GM18520 (cell line): ENCODE measurements around the gene PFDN1.

Experiments
- ATAC-seq: cut with Tn5 transposase; IDR thresholded peaks from one replicate; pipeline ENCODE4 v1.9.1; 2021; ENCODE audit not compliant: unreplicated experiment

The PFDN1 gene

DNA sequence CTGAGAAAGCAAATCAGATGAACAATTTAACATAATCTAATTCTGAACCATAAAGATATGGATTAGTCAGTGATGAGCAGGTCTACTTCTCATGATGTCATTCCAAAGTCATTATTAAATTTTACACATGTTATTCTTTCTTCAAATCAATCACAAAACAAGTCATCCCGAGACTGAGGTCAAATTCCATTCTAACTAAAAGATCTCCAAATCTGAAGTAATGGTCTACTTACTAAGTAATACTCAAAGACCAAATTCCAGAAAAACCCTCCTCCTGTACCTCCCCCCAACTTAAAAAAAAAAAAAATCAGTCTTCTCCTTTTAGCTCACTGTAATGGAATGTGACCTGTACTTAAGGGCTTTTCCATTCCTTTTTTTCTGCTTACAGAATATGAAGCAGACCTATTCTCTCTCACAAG lies 4.7 kb downstream of the PFDN1 start:
- no peak for ATAC-seq

DNA sequence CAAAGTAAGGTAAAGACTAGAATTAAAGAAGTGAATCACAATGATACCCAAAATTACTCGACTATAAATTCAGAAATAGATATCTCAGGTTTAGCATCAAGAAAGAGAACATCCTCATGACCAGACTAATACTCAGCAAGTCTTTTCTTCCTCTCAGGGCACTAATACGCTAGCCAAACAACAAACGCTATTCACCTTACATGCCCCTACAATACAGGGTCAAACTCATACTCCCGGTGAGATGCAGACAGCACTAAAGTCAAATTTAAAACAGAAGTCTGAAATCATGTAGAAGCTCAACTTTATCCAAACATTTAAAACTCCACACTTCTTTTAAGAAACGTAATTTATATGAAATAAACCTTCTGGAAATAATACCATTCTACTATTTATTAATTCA lies 5.6 kb downstream of the PFDN1 start:
- no peak for ATAC-seq

DNA sequence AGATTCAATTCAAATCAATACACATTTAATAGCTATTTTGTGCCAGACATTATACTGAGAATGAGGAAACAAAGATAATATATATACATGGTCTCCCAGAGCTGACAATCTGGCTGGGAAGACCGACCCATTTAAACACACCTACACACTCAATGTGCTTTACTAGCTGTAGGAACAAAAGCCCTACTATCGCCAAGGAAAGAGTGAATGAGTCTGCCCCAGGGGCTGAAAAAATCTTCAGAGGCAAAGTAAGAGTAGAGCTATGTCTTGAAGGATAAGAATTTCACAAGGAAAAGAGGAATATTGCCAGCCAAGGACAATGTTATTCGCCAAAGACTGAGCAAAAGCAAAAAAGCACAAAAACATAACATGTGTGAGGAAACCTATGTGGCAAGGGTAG lies 6.6 kb downstream of the PFDN1 start:
- no peak for ATAC-seq

- ATAC-seq, result no peak
These were observed 7.5 kb downstream of the PFDN1 start for GRCh38 chr5:140295414-140295813.

DNA sequence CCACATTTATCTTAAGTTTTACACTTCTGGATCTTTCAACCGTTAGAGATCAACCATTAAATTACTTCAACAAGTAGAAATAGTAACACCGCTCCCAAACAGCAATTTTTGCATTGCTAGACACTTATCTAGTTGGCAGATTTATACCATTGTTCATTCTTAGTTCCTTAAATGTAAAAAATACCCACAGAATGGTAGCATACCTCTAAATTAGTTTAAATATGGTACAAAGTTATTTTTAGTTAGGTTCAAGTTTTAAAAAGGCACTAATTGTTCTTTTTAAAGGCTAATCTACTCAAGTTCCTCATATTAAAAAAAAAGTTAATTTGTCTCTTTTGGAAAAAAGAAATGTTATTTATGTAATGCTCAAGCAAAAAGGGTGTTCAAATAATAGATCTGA lies 8.1 kb downstream of the PFDN1 start:
- no peak for ATAC-seq

DNA sequence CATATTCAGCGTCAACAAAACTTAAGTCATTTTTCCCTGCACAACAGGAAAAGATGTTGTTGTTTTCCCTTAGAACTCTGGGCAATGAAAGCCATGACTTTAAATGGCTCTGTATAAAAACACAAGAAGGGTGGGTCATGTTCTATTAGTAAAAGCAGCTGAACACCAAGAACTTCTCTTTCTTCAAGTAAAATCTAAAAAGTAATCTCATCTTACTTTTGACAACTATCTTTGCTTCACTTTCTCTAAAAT lies 9.1 kb downstream of the PFDN1 start:
- no peak for ATAC-seq

DNA sequence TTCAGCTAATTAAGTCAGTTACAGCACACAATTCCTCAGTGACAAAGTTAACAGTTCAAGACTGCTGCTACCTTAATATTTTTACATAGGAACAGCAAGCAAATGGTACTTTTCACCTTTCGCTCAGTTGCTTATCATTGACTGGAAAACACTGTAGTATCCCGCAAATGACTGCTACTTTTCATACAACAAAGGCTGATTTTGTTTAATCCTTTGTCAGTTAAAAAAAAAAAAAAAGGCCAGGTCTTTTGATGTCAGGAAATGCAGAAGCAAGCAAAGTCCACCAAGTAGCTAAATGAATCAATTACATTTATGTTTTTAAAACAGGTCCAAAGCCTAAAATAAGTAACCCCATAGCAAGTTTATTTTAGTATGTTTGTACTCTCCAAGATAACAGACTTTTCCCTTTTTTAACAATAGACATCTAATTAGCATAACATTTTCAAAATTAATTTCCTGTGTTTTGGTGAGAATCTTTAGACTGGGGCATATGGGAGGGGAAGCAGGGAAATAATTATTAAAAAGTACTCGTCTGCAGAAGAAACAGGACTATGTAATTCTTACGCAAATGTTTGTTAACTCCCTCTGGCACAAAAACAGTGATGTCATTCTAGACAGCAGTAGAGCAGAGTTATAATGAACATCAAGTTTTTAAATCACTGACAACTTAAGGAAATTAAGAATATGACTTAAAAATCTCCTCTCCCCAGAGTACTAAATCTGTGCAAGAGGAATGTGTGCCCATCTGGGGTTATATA lies 9.6 kb downstream of the PFDN1 start:
- ATAC-seq, result no peak

DNA sequence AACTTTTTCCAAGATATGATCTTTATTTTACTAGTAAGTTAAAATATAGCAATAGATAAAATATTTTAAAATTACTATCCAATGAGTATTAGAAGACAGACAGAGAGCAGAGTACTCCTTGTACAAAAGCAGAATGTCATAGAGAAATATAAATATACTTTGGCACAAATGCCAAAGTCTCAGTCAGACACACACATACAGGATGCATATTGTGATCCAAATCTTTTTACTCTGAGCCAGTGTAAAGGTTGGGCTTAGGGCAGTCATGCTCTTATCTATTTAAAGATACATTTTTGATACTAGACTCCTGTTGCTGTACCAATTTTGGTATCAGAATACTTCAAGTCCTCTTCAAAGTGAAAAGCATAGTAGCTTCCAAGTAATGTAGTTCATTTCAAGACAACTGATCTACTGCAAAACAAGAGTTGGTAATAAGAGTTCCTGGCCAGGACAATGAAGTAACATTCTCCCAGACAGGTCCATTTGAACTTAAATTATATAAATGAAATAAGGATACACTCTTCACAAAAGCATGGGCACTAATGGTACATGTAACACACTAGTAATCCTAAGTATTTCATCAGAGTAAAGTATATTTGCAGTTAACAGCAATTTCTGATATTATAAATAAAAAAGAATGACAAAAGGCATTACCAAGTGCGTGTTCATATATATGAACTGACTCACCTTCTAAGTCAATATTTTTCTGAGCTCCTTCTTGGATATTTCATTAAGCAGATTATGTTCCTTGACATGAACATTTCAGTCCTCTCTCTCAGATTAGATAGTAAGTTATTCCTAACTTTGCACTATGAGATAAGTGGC lies 10.5 kb downstream of the PFDN1 start:
- ATAC-seq, result no peak

GRCh38 chr5:140287801-140288521 lies 14.9 kb downstream of the PFDN1 start:
- ATAC-seq, result no peak

GRCh38 chr5:140286424-140286823 lies 16.5 kb downstream of the PFDN1 start:
- ATAC-seq, result no peak

DNA sequence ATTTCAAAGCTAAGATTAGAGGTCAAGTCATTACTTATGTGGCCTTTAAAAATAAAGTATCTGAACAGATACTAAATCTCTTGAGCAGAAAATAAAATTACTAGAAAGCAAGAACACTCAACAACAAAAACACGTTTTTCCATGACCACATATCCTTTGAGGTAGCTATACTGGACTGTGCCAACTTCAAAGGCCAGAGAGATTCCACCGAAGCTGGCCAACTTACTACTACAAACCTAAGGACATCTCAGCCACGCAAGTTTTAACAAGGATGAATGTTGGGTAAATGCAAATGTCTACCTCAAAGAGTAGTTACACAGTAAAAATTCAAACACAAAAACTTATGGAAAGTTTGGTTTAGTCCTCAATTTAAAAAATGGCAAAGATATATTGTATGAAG lies 18.9 kb downstream of the PFDN1 start:
- no peak for ATAC-seq

GRCh38 chr5:140282266-140282665 lies 20.6 kb downstream of the PFDN1 start:
- ATAC-seq, result no peak

- ATAC-seq, result no peak
These were observed 27.1 kb downstream of the PFDN1 start for GRCh38 chr5:140275837-140276236.

GRCh38 chr5:140273401-140273877 lies 29.5 kb downstream of the PFDN1 start:
- no peak for ATAC-seq

DNA sequence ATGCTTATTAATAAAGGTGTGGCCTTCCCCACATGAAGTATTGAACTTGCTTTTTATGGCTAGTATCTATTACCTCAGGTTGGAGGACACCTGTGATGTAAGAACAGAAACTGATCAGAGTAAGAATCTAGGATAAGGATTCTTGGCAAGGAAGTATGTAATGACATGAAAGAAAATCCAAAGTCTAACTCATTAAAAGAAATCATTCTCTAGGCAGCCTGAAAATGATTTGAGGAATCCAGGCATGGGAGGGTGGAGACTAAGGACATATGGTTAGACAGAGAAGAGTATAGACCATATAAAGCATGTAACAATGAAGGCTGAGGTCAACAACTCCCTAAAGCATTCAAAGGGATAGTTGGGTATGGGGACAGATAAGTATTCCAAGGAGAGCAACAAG lies 32.9 kb downstream of the PFDN1 start:
- ATAC-seq, result no peak

DNA sequence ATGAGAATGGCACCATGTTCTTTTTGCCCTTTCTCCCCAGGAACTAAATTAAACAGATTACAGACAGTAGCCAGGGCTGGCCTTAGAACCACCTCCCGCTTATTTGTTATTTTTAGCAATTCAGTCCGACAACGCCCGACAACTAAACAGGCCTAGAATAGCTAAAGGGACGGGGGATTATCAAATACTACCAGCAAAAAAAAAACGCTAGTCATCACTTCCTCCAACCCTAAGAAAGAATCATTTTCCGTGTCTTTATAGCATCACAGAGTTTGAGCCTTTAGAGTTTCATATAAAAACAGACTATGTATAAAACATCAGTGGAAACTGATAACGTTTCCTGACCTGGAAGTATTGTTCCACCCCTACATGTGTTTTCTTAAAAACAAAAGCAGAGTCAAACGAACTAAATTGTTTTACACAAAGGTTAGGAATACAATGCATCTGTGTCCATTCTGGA lies 35.3 kb downstream of the PFDN1 start:
- ATAC-seq, result no peak

- no peak for ATAC-seq
These were observed 35.7 kb downstream of the PFDN1 start for GRCh38 chr5:140267201-140267540.

DNA sequence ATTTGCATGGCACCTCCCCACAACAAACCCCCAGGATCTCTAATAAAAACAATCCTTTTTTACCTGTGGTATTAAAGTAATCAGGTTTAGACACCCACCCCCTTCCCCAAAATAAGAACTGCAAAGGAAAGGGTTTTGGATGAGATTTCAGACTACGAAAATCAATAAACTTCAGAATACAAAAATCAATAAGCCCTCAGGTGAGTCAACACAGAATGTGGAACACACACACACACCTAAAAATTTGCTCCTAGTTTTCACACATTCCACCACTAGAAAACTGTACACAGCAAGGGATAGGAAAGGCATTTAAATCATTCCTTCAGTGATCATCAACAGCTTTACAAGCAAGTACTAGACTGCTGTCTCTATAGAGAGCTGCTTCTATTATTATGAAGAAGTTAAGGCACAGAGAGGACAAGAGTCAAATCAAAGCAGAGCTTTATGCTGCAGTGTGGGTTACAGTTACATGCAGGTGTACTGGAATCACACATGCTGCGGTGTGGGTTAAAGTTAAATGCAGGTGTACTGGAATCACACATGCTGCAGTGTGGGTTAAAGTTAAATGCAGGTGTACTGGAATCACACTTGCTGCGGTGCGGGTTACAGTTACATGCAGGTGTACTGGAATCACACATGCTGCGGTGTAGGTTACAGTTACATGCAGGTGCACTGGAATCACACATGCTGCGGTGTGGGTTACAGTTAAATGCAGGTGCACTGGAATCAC lies 36.3 kb downstream of the PFDN1 start:
- ATAC-seq, result no peak

DNA sequence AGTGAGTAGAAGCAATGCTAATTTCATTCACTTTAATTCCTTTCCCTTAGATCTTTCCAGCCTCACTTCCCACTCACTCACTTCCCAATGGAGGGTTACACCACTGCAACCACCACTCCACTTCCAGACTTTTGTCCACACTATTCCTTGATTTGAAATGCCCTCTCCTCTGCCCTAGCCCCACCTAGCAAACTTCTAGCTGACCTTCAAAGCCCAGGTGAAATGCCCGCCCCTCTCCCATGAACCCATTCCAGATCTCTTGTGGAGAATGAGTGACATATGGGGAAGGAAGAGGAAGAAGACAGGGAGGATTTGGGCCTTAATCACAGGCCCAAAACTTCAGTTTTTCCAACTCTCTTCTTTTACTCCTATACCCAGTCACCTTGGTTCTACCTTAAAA lies 37.1 kb downstream of the PFDN1 start:
- ATAC-seq, result no peak

DNA sequence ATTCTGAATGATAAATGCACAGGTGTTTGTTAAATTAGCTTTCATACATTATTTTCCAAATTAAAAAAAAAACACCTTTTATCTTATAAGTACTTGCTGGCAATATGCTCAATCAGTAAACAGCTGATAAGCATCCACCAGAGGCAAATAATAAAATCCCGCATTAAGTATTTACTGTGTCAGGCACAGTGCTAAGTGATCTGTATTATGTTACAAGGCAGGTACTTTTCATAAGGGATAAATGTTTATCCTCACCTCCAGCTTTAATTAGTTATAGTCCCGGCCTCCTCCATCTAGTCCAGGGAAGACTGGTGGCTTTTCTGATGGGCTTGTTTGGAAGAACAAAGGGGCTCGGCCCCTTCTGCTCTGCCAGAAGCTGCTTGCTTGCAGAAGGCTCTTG lies 40.1 kb downstream of the PFDN1 start:
- no peak for ATAC-seq

DNA sequence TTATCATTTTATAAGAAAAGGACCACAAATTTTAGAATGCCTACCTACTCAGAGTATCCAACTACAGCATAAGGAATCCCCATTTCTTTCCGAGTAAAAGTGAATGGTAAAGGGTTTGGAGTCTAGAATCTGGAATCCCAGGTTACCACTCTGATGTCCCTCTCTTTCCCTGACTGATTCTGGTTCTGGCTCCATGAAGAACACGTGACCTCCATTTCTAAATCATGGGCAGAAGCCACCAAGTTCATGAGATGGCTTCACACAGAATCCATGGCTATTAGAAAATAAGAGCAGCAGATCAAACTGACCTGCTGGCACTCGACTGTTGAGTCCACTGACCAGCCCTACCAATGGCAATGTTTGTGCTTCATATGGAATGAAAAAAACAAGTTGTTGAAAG lies 40.7 kb downstream of the PFDN1 start:
- no peak for ATAC-seq
